HepG2 (cell line): ENCODE measurements around the gene TUT1. TPM values are rescaled to one million over a fixed set of nuclear protein-coding genes. Genes with fewer than 3 reads are reported as not detected.

Source experiments
- CSRNP1 ChIP-seq: sonication (generic); formaldehyde crosslinking; IDR thresholded peaks from 2 replicates; pipeline ENCODE4 v1.8.1; 2023; ENCODE audit warnings: mild to moderate bottlenecking, missing genetic modification reagents
- GABPB1 ChIP-seq: IDR thresholded peaks from 2 replicates; pipeline ENCODE4 v1.6.1; 2016; ENCODE audit warnings: mild to moderate bottlenecking, missing genetic modification reagents, moderate library complexity, missing compliant biosample characterization
- HCFC1 ChIP-seq: fragments of 150-350 bp; IDR thresholded peaks from 2 replicates; pipeline ENCODE4 v1.6.1; 2014; ENCODE audit warnings: low read depth, low read length
- HINFP ChIP-seq: sonication (generic); formaldehyde crosslinking; IDR thresholded peaks from 2 replicates; pipeline ENCODE4 v1.4.0; 2020; ENCODE audit warnings: low read depth, mild to moderate bottlenecking, missing genetic modification reagents
- JUND ChIP-seq: sonication (generic); formaldehyde crosslinking; IDR thresholded peaks from 2 replicates; pipeline ENCODE4 v1.8.0; 2022; ENCODE audit warnings: mild to moderate bottlenecking, missing genetic modification reagents
- KLF11 ChIP-seq: IDR thresholded peaks from 2 replicates; pipeline ENCODE4 v1.6.1; 2016; ENCODE audit warnings: missing compliant biosample characterization
- POGZ ChIP-seq: sonication (generic); formaldehyde crosslinking; IDR thresholded peaks from 2 replicates; pipeline ENCODE4 v1.4.0; 2020; ENCODE audit warnings: mild to moderate bottlenecking, missing genetic modification reagents
- PPARG ChIP-seq: conservative IDR thresholded peaks from 2 replicates; pipeline ENCODE4 v1.6.1; 2016; ENCODE audit warnings: missing biosample characterization, missing genetic modification reagents
- RARA ChIP-seq: IDR thresholded peaks from 2 replicates; pipeline ENCODE4 v1.6.1; 2016; ENCODE audit warnings: missing genetic modification reagents, missing compliant biosample characterization
- USF2 ChIP-seq, 2 experiments: sonication (generic) in 1 of 2; formaldehyde crosslinking in 1 of 2; IDR thresholded peaks; 2 replicates each; pipeline versions ENCODE4 v1.5.1 to v1.6.1; 2011 to 2020; ENCODE audit warnings: borderline replicate concordance in 1 of 2, low read depth in 1 of 2, low read length in 1 of 2, mild to moderate bottlenecking in 1 of 2, missing genetic modification reagents in 1 of 2, moderate library complexity in 1 of 2
- ZFP37 ChIP-seq: sonication (generic); formaldehyde crosslinking; IDR thresholded peaks from 2 replicates; pipeline ENCODE4 v1.4.0; 2020; ENCODE audit warnings: missing genetic modification reagents, borderline replicate concordance
- ZNF143 ChIP-seq: sonication (generic); formaldehyde crosslinking; IDR thresholded peaks from 2 replicates; pipeline ENCODE4 v1.4.0; 2020; ENCODE audit warnings: missing genetic modification reagents
- ZNF329 ChIP-seq: sonication (generic); formaldehyde crosslinking; IDR thresholded peaks from 2 replicates; pipeline ENCODE4 v1.9.0; 2021; ENCODE audit warnings: low read depth, mild to moderate bottlenecking, missing genetic modification reagents
- ZNF34 ChIP-seq: sonication (generic); formaldehyde crosslinking; IDR thresholded peaks from 2 replicates; pipeline ENCODE4 v1.4.0; 2020; ENCODE audit warnings: mild to moderate bottlenecking, missing genetic modification reagents, borderline replicate concordance
- ZNF614 ChIP-seq: IDR thresholded peaks from 2 replicates; pipeline ENCODE4 v1.6.1; 2018; ENCODE audit warnings: missing biosample characterization, missing genetic modification reagents, inconsistent platforms, borderline replicate concordance
- ZNF777 ChIP-seq: sonication (generic); formaldehyde crosslinking; IDR thresholded peaks from 2 replicates; pipeline ENCODE4 v1.4.0; 2020; ENCODE audit warnings: missing genetic modification reagents
- ZSCAN29 ChIP-seq: sonication (generic); formaldehyde crosslinking; conservative IDR thresholded peaks from 2 replicates; pipeline ENCODE4 v1.4.0; 2020; ENCODE audit warnings: mild to moderate bottlenecking, missing genetic modification reagents
- polyA plus RNA-seq, 8 experiments: library from polyadenylated mRNA; depleted of rRNA in 3 of 8; stranded (reverse) in 7 of 8; unstranded in 1 of 8; fragments of >200 nt; fragmentation: Illumina TruSeq in 4 of 8; extraction: Trizol in 4 of 8; gene quantifications; 2 replicates each; pipeline versions ENCODE4 v1.2.1 to v1.2.3, GENCODE V29; 2011 to 2016; ENCODE audit warnings: low read depth in 4 of 8, missing spikeins in 1 of 8, mixed read lengths in 1 of 8; ENCODE audit not compliant: insufficient read depth in 1 of 8
- total RNA-seq, 5 experiments: library from RNA; depleted of rRNA; stranded (reverse); fragments of >200 nt; fragmentation: Illumina TruSeq; extraction: Trizol; gene quantifications; 2 replicates each; pipeline ENCODE4 v1.2.3, GENCODE V29; 2016; ENCODE audit warnings: low read depth in 1 of 5
- TF ChIP-seq, protein P1 (sequence below): sonication (generic); formaldehyde crosslinking; IDR thresholded peaks from 2 replicates; pipeline ENCODE4 v1.5.0; 2020; ENCODE audit warnings: missing genetic modification reagents
- TF ChIP-seq, protein P2 (sequence below): sonication (generic); formaldehyde crosslinking; IDR thresholded peaks from 2 replicates; pipeline ENCODE4 v1.4.0; 2020; ENCODE audit warnings: missing genetic modification reagents; ENCODE audit errors: not compliant biosample characterization

The TUT1 gene
- total and polyA plus RNA-seq, 2 of the 13 experiments (the other 11 are each of a cell fraction or from before 2014, with no cell fraction given) = 9.7 to 14.3 TPM

- TF ChIP-seq USF2 (IDR thresholded peaks at IDR 0.05; ENCODE audit: low read depth, low read length) (no peak), USF2 (CRISPR knock-in tag; IDR thresholded peaks at IDR 0.05; ENCODE audit: borderline replicate concordance) (no peak; the same call in 1 of the 2 replicates), ZNF34 (CRISPR knock-in tag) (no peak; the same call in 1 of the 2 replicates), CSRNP1 (CRISPR knock-in tag) (peak; percentile 79), POGZ (CRISPR knock-in tag) (peak; percentile 94), KLF11 (0 out of 2 replicates have a peak, but pooled peaks have one; percentile 7), ZSCAN29 (CRISPR knock-in tag) (0 out of 2 replicates have a peak, but pooled peaks have one; percentile 81), ZNF614 (CRISPR knock-in tag) (peak; percentile 92), ZNF329 (no peak), GABPB1 (CRISPR knock-in tag) (peak; percentile 98), ZNF777 (CRISPR knock-in tag) (peak; percentile 36; the same call in 1 of the 2 replicates), HCFC1 (peak; percentile 86), HINFP (no peak), PPARG (CRISPR knock-in tag) (peak; percentile 69), JUND (no peak; the same call in 1 of the 2 replicates), RARA (CRISPR knock-in tag) (no peak; the same call in 1 of the 2 replicates), ZFP37 (CRISPR knock-in tag) (peak; percentile 83; the same call in 1 of the 2 replicates), ZNF143 (CRISPR knock-in tag) (peak; percentile 62; the same call in 1 of the 2 replicates)
- TF ChIP-seq, protein P1, sequence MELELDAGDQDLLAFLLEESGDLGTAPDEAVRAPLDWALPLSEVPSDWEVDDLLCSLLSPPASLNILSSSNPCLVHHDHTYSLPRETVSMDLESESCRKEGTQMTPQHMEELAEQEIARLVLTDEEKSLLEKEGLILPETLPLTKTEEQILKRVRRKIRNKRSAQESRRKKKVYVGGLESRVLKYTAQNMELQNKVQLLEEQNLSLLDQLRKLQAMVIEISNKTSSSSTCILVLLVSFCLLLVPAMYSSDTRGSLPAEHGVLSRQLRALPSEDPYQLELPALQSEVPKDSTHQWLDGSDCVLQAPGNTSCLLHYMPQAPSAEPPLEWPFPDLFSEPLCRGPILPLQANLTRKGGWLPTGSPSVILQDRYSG (CRISPR knock-in tag) = no peak
- TF ChIP-seq, protein P2, sequence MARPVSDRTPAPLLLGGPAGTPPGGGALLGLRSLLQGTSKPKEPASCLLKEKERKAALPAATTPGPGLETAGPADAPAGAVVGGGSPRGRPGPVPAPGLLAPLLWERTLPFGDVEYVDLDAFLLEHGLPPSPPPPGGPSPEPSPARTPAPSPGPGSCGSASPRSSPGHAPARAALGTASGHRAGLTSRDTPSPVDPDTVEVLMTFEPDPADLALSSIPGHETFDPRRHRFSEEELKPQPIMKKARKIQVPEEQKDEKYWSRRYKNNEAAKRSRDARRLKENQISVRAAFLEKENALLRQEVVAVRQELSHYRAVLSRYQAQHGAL (CRISPR knock-in tag) = no peak
Observed at GRCh38 chr11:62591448-62592145, at the start of gene TUT1 (continued).
